Pancreas (tissue), 10 donors: ENCODE measurements around the gene B4GAT1. TPM values are rescaled to one million over a fixed set of nuclear protein-coding genes. Genes with fewer than 3 reads are reported as not detected.

Experiments
- ATAC-seq, 4 donors: fragments of 200-7000 bp; cut with Tn5 transposase; one replicate each; pipeline versions ENCODE4 v1.8.0 to v1.9.1; 2020; ENCODE audit warnings: mild to moderate bottlenecking in 4 of 4, moderate library complexity in 4 of 4
- DNase-seq, 6 donors: peaks; one replicate each; pipeline ENCODE4 v3.0.0-alpha.2; 2020
- FAIRE-seq: peaks from 2 replicates; lab custom pipeline; 2012; peaks lifted over from hg19 to GRCh38; lab: Jason Lieb, UNC
- H3K27ac ChIP-seq, 4 donors: fragments of 200-600 bp; sonication (generic); 1 replicate in 3 of 4; 2 replicates in 1 of 4; pipeline versions ENCODE4 v1.5.0 to v1.8.0; 2020
- H3K27me3 ChIP-seq, 4 donors: fragments of 200-600 bp; one replicate each; pipeline ENCODE4 v1.8.0; 2021
- H3K36me3 ChIP-seq, 3 donors: fragments of 200-600 bp; sonication (generic) in 1 of 3; one replicate each; pipeline versions ENCODE4 v1.5.0 to v1.8.0; 2020 to 2021
- H3K4me1 ChIP-seq, 3 donors: fragments of 200-600 bp; one replicate each; pipeline ENCODE4 v1.8.0; 2021
- H3K4me3 ChIP-seq, 4 donors: fragments of 200-600 bp; sonication (generic) in 2 of 4; one replicate each; pipeline versions ENCODE4 v1.5.0 to v1.8.0; 2020 to 2021
- H3K9me3 ChIP-seq, 4 donors: fragments of 200-600 bp; one replicate each; pipeline ENCODE4 v1.8.0; 2021
- WGBS, 2 donors: extraction: QIAGEN DNeasy Blood & Tissue Kit; methylation state at CpG; one replicate each; pipeline ENCODE4 v1.1.7; 2013; 5-methylcytosine and 5-hydroxymethylcytosine counted together
- intact Hi-C, 3 donors: fragments of 100-400 bp; cut with DNase I; formaldehyde crosslinking; loops; one replicate each; pipeline versions ENCODE4 v1.11.1 to v1.14.2; 2022
- polyA plus RNA-seq, 2 donors: library from polyadenylated mRNA; stranded (reverse); fragments of 200-250 nt; gene quantifications; one replicate each; pipeline ENCODE4 v1.2.3, GENCODE V29; 2013
- total RNA-seq, 6 donors: library from RNA; stranded (reverse); fragmentation: NEBNext Ultra II Directional in 4 of 6; extraction: Animal tissue kit (Norgen Biotek cat#: 25700) in 4 of 6; gene quantifications; one replicate each; pipeline versions ENCODE4 v1.2.1 to v1.2.4, GENCODE V29; 2021 to 2023
- TF ChIP-seq, protein P1 (sequence below), 4 donors: fragments of 200-600 bp; sonication (generic) in 3 of 4; IDR thresholded peaks; one replicate each; pipeline versions ENCODE4 v1.5.0 to v1.8.0; 2021; ENCODE audit warnings: antibody characterized with exemption in 4 of 4
- donor health status: healthy with polysubstance abuse.
- donor health status: DM: no; HTN: no; CAD: no; lungs with moderate emphysema.
- donor health status: DM: no; HTN: no; CAD: no.
- donor health status: control.
- donor health status: control.
- donor health status: Bipolar disorder and iron deficiency.
- donor health status: DM: yes; HTN: yes; CAD: no.
- donor health status: DM: no; HTN: no; CAD: no.
- donor health status: DM: no; HTN: no; CAD: no.
- donor health status: DM: yes; HTN: yes; CAD: no.

The B4GAT1 gene
- total and polyA plus RNA-seq, 8 donors: 9.2 to 21.8 (median 12.0) TPM

DNA sequence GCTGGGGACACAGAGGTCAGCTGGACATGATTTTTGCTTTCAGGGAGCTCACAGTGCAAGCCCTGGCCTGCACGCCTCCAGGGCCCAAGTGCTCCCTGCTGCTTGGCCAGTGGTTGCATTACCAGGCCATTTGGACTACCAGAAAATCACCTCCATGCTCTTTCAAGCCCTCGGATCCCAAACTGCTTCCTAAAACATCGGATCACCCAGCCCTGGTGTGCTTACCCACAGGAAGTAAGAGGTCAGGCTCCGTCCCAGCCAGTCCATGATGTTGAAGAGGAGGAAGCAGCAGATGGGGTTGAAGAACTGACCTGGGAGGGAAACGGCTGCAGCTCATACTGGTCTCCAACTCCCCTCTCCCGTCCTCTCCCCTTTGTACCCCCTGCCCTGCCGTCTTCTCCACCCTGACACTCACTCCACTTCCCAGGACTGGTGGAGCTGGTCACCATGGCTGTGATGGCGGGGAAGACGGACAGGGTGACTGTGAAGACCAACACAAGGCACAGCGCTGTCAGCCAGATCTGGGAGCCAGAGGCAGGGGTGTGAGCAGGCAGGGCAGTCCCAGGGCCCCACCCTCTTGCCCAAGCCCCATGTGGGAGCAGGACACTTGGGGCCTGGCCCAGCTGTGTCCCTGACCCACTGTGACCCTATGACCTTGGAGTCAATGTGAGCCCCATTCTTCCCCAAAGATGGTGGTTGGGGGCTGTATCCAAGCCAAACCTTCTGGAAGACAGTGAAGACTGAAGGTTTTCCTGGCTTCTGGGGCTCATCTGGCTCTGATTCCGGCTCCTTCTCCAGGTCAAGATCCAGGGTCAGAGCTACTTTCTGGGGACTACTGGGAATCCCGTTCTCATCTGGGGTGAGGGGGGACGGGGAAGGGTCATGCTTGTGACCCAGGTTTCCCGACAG, 18.5 kb upstream of the B4GAT1 start:
- no peaks in the 10 kb centered on the region for H3K27me3 ChIP-seq
- no peak for ATAC-seq
- DNase-seq: peak in 2 of 6 donors; percentile 22 to 56
- no peaks in the 10 kb centered on the region for H3K9me3 ChIP-seq
- WGBS, 2 donors: 88 to 90% methylated on average over 14 of the region's 14 CpGs
- no peak overlapping the region for H3K4me3 ChIP-seq
- H3K4me1 ChIP-seq: no peaks in the 10 kb centered on the region
- H3K36me3 ChIP-seq: no peaks in the 10 kb centered on the region
- TF ChIP-seq, protein P1, sequence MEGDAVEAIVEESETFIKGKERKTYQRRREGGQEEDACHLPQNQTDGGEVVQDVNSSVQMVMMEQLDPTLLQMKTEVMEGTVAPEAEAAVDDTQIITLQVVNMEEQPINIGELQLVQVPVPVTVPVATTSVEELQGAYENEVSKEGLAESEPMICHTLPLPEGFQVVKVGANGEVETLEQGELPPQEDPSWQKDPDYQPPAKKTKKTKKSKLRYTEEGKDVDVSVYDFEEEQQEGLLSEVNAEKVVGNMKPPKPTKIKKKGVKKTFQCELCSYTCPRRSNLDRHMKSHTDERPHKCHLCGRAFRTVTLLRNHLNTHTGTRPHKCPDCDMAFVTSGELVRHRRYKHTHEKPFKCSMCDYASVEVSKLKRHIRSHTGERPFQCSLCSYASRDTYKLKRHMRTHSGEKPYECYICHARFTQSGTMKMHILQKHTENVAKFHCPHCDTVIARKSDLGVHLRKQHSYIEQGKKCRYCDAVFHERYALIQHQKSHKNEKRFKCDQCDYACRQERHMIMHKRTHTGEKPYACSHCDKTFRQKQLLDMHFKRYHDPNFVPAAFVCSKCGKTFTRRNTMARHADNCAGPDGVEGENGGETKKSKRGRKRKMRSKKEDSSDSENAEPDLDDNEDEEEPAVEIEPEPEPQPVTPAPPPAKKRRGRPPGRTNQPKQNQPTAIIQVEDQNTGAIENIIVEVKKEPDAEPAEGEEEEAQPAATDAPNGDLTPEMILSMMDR (IDR thresholded peaks at IDR 0.05): no peak
- no peak for FAIRE-seq
- no peak overlapping the region for H3K27ac ChIP-seq
- intact Hi-C loops: no loop called here

DNA sequence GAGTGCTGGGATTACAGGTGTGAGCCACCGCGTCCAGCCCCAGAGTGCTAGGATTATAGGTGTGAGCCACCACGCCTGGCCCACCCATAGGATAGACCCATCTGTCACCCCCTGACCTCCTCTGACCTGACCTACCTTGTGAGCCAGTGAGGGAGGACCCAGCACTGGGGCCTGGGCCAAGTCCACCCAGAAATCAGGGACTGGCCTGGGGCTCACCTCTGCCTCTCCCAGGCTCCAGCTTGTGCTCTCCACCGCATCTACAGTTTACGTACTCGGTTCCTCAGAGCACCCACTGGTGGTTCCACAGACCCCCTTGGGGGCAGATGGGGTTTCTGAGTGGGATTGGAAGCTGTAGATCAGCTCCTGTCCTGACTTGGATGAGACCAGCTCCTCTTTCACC, 17.7 kb upstream of the B4GAT1 start:
- WGBS, 2 donors: 93 to 96% methylated on average over 6 of the region's 6 CpGs

DNA sequence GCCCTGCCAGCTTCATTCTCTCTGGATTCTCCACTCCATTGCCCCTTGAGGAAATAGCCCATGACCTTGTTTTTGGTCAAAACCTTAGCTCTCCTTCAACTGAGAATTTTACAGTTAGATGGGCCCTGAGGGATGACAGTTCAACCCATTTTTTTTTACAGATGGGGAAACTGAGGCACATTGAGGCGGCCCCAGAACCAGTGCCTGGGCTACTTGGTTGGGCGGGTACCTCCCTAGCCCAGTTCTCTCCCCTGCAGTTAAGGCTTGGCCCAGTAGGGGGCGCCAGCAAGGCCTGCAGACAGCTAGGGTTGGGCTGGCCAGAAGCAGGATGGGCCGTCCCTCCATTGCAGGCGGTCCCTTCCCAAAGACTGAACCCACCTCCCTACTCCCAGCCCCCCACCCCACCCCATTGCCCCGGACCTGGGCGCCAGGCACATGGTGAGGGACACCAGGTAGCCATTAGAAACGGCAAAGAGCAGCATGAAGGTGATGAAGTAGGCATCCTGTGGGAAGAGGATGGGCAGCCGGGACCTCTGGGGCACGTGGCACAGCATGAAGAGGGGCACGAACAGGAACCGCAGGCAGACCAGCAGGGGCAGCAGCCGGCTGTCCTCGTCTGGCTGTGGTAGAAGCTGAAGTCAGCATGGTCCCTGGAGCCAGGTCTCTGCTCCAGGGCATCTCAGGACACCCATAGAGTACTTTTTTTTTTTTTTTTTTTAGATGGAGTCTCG, 16.5 kb upstream of the B4GAT1 start:
- 81% methylated on average over 14 to 15 of the region's 15 CpGs for WGBS, 2 donors
- H3K27ac ChIP-seq: no peak overlapping the region
- H3K4me1 ChIP-seq: no peaks in the 10 kb centered on the region
- ATAC-seq (peak in 3 of 4 donors; percentile 21 to 56 (median 51)), FAIRE-seq (no peak), DNase-seq (peak in 4 of 6 donors; percentile 61 to 79 (median 77))
- TF ChIP-seq, protein P1 (IDR thresholded peaks at IDR 0.05): peak; percentile 36 to 56 (median 48)
- H3K27me3 ChIP-seq: no peaks in the 10 kb centered on the region
- intact Hi-C loops: no loop called here
- H3K4me3 ChIP-seq: no peak overlapping the region
- no peaks in the 10 kb centered on the region for H3K9me3 ChIP-seq
- H3K36me3 ChIP-seq: no peaks in the 10 kb centered on the region

More for the DNA sequence above, 17.7 kb upstream of the B4GAT1 start:
- Histone ChIP-seq H3K36me3 (no peaks in the 10 kb centered on the region), H3K4me1 (no peaks in the 10 kb centered on the region), H3K9me3 (no peaks in the 10 kb centered on the region), H3K4me3 (no peak overlapping the region), H3K27me3 (no peaks in the 10 kb centered on the region), H3K27ac (no peak overlapping the region)
- ATAC-seq (no peak), FAIRE-seq (no peak), DNase-seq (peak in 1 of 6 donors; percentile 14)
- intact Hi-C loops: no loop called here
- TF ChIP-seq, protein P1 (IDR thresholded peaks at IDR 0.05): no peak

DNA sequence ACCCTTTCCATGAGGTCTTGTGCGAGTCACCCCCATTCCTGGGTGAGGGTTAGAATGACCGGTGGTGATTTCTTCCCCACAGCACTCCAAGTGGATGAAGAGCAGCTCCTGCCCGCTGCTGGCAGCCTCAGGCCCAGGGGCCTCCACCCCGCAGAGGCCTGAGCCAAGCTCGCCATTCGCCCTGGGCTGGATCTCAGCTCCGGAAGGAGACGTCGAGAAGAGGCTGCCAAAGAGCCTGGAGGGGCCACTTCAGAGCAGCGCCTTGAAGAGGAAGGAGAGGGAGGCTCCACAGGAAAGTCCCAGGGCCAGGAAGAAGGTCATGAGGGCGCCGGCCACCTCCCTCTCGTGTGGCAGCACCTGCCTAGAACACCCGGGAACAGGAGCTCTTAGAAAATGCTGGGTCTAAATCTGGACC, 15.8 kb upstream of the B4GAT1 start:
- no peak overlapping the region for H3K4me3 ChIP-seq
- H3K27ac ChIP-seq: no peak overlapping the region

More for the DNA sequence above, 15.8 kb upstream of the B4GAT1 start:
- H3K27me3 ChIP-seq: no peaks in the 10 kb centered on the region
- H3K9me3 ChIP-seq: no peaks in the 10 kb centered on the region
- intact Hi-C loops: no loop called here
- no peak for ATAC-seq
- WGBS, 2 donors: 82 to 89% methylated on average over 14 of the region's 14 CpGs
- no peaks in the 10 kb centered on the region for H3K36me3 ChIP-seq
- DNase-seq: peak in 2 of 6 donors; percentile 10 to 44
- no peaks in the 10 kb centered on the region for H3K4me1 ChIP-seq
- FAIRE-seq: no peak
- TF ChIP-seq, protein P1 (IDR thresholded peaks at IDR 0.05): no peak
